ENCODE data around the gene ASCL2.
"Not testable (repeated sequence)": the region's sequence is repeated elsewhere in the genome, so short reads cannot be mapped to it uniquely, and the experiment has no call there.

The ASCL2 gene

GRCh38 chr11:2258501-2259465, 11.6 kb downstream of the ASCL2 start:
- no peak for DNase-seq

- DNase-seq = no peak
Measured at GRCh38 chr11:2256951-2257700, 13.3 kb downstream of the ASCL2 start.

- no peak for DNase-seq
Measured at GRCh38 chr11:2256293-2256913, 14.0 kb downstream of the ASCL2 start.

GRCh38 chr11:2252018-2252417, 18.4 kb downstream of the ASCL2 start:
- no peak for DNase-seq

GRCh38 chr11:2251138-2251537, 19.2 kb downstream of the ASCL2 start:
- no peak for DNase-seq

GRCh38 chr11:2250485-2250884, 19.9 kb downstream of the ASCL2 start:
- DNase-seq = no peak

- no peak for DNase-seq
Measured at GRCh38 chr11:2250041-2250440, 20.3 kb downstream of the ASCL2 start.

- no peak for DNase-seq
Measured at GRCh38 chr11:2249189-2249916, 21.0 kb downstream of the ASCL2 start.

GRCh38 chr11:2248762-2249161, 21.6 kb downstream of the ASCL2 start:
- no peak for DNase-seq

GRCh38 chr11:2248242-2248641, 22.1 kb downstream of the ASCL2 start:
- no peak for DNase-seq

- DNase-seq = no peak
Measured at GRCh38 chr11:2247496-2247895, 22.9 kb downstream of the ASCL2 start.

GRCh38 chr11:2240834-2241233, 29.6 kb downstream of the ASCL2 start:
- DNase-seq = no peak

GRCh38 chr11:2237457-2238238, 32.7 kb downstream of the ASCL2 start:
- DNase-seq = no peak

- not testable (repeated sequence) for DNase-seq
Measured at GRCh38 chr11:2236381-2237134, 33.8 kb downstream of the ASCL2 start.

- no peak for DNase-seq
Measured at GRCh38 chr11:2235588-2236326, 34.6 kb downstream of the ASCL2 start.

GRCh38 chr11:2234963-2235362, 35.4 kb downstream of the ASCL2 start:
- DNase-seq = no peak

GRCh38 chr11:2233693-2234455, 36.5 kb downstream of the ASCL2 start:
- DNase-seq = no peak

GRCh38 chr11:2229713-2230297, 40.6 kb downstream of the ASCL2 start:
- no peak for DNase-seq

GRCh38 chr11:2224254-2224653, 46.1 kb downstream of the ASCL2 start:
- no peak for DNase-seq
